Endothelial cell of umbilical vein (primary cell): ENCODE results near the gene RASGRF1. TPM values are rescaled to one million over a fixed set of nuclear protein-coding genes. Genes with fewer than 3 reads are reported as not detected.
A peak's percentile ranks its signal among the peaks of the same experiment; 100 is the strongest.

Source experiments
- BruUV-seq: library from RNA; stranded (reverse); fragments of 400-500 nt; replicated peaks from 2 replicates; lab custom pipeline; 2021; lab: Mats Ljungman, UMichigan
- CTCF ChIA-PET: fragments of 300-600, 350-600 bp; sonication (Branson Sonifier 250); formaldehyde crosslinking; loops from one replicate; lab custom pipeline; 2021; ENCODE audit warnings: antibody characterized with exemption, inconsistent platforms; lab: Charles Lee
- POLR2A ChIA-PET: fragments of 300-600, 350-600 bp; sonication (Branson Sonifier 250); formaldehyde crosslinking; loops from one replicate; lab custom pipeline; 2021; ENCODE audit warnings: antibody characterized with exemption, inconsistent platforms; lab: Charles Lee
- DNase-seq: peaks from one replicate; pipeline ENCODE4 v3.0.0-alpha.2; 2011; ENCODE audit warnings: low read depth, low spot score
- FAIRE-seq: peaks from 2 replicates; lab custom pipeline; 2011; peaks lifted over from hg19 to GRCh38; lab: Jason Lieb, UNC
- H2AFZ ChIP-seq: 2 replicates; pipeline ENCODE4 v1.6.0; 2012; ENCODE audit warnings: low read depth, low read length, control low read depth, inconsistent platforms
- H3K27ac ChIP-seq: 2 replicates; pipeline ENCODE4 v1.5.1; 2011; ENCODE audit warnings: low read depth, mild to moderate bottlenecking, control low read depth, low read length, moderate library complexity; ENCODE audit not compliant: insufficient read depth
- H3K27me3 ChIP-seq, 2 experiments: 2 replicates each; pipeline versions ENCODE4 v1.6.0 to v1.6.1; 2011; ENCODE audit warnings: low read length in 2 of 2, mixed read lengths in 1 of 2; ENCODE audit not compliant: control insufficient read depth in 2 of 2, insufficient read depth in 2 of 2
- H3K36me3 ChIP-seq, 2 experiments: 2 replicates in 1 of 2; 3 replicates in 1 of 2; pipeline ENCODE4 v1.5.1; 2011; ENCODE audit warnings: low read length in 2 of 2, mild to moderate bottlenecking in 1 of 2, moderate library complexity in 1 of 2; ENCODE audit not compliant: control insufficient read depth in 2 of 2, insufficient read depth in 2 of 2; ENCODE audit errors: extremely low read depth in 1 of 2
- H3K4me1 ChIP-seq: 3 replicates; pipeline ENCODE4 v1.5.1; 2011; ENCODE audit warnings: mild to moderate bottlenecking, low read length; ENCODE audit not compliant: control insufficient read depth, insufficient read depth; ENCODE audit errors: extremely low read depth
- H3K4me2 ChIP-seq: 2 replicates; pipeline ENCODE4 v1.6.1; 2011; ENCODE audit warnings: low read length, control low read depth, mixed read lengths; ENCODE audit not compliant: insufficient read depth
- H3K4me3 ChIP-seq, 3 experiments: fragments of 200-600 bp in 1 of 3; sonication (generic), shearing (Covaris generic) in 1 of 3; replicated peaks in 1 of 3; 2 replicates each; pipeline ENCODE4 v1.5.1; 2011 to 2016; ENCODE audit warnings: control low read depth in 3 of 3, low read length in 3 of 3, mild to moderate bottlenecking in 2 of 3, inconsistent platforms in 1 of 3, low read depth in 1 of 3, moderate library complexity in 1 of 3; ENCODE audit not compliant: insufficient read depth in 1 of 3
- H3K79me2 ChIP-seq: 2 replicates; pipeline ENCODE4 v1.6.0; 2012; ENCODE audit warnings: low read length, inconsistent platforms; ENCODE audit not compliant: control insufficient read depth, insufficient read depth
- H3K9ac ChIP-seq: replicated peaks from 2 replicates; pipeline ENCODE3; 2011; ENCODE audit warnings: low read length, control low read depth; ENCODE audit not compliant: insufficient read depth; ENCODE audit errors: extremely low read depth
- H3K9me1 ChIP-seq: replicated peaks from 3 replicates; pipeline ENCODE4 v1.6.0; 2011; ENCODE audit warnings: mild to moderate bottlenecking, low read length; ENCODE audit not compliant: control insufficient read depth, insufficient read depth; ENCODE audit errors: extremely low read depth
- H3K9me3 ChIP-seq: replicated peaks from 2 replicates; pipeline ENCODE4 v1.5.1; 2012; ENCODE audit warnings: low read length, inconsistent platforms; ENCODE audit not compliant: control insufficient read depth, insufficient read depth
- H4K20me1 ChIP-seq: replicated peaks from 2 replicates; pipeline ENCODE3; 2011; ENCODE audit warnings: mild to moderate bottlenecking, low read length; ENCODE audit not compliant: control insufficient read depth, insufficient read depth; ENCODE audit errors: extremely low read depth
- EZH2 ChIP-seq: IDR thresholded peaks from 2 replicates; pipeline ENCODE4 v1.6.1; 2012; ENCODE audit warnings: borderline replicate concordance, low read depth, mild to moderate bottlenecking, moderate library complexity, low read length, inconsistent platforms; ENCODE audit not compliant: severe bottlenecking
- FOS ChIP-seq: IDR thresholded peaks from 2 replicates; pipeline ENCODE4 v1.6.1; 2011; ENCODE audit warnings: mild to moderate bottlenecking, low read length, moderate library complexity, borderline replicate concordance; ENCODE audit not compliant: insufficient read depth
- GATA2 ChIP-seq: IDR thresholded peaks from 2 replicates; pipeline ENCODE4 v1.7.0; 2011; ENCODE audit warnings: low read depth, mild to moderate bottlenecking, moderate library complexity, mixed read lengths, low read length; ENCODE audit not compliant: insufficient read length, insufficient read depth
- JUN ChIP-seq: IDR thresholded peaks from 2 replicates; pipeline ENCODE4 v1.6.1; 2011; ENCODE audit warnings: borderline replicate concordance, low read depth; ENCODE audit not compliant: insufficient read length, insufficient read depth
- MYC ChIP-seq: IDR thresholded peaks from one replicate; pipeline ENCODE4 v1.6.1; 2011; ENCODE audit warnings: mild to moderate bottlenecking, low read depth, low read length
- POLR2A ChIP-seq: IDR thresholded peaks from 2 replicates; pipeline ENCODE4 v1.6.1; 2012; ENCODE audit warnings: low read depth, mild to moderate bottlenecking, control low read depth, low read length
- POLR2AphosphoS5 ChIP-seq: IDR thresholded peaks from 2 replicates; pipeline ENCODE4 v1.6.1; 2012; ENCODE audit warnings: low read depth, mild to moderate bottlenecking, control low read depth, low read length, moderate library complexity; ENCODE audit not compliant: insufficient read depth
- dilution Hi-C: fragments of 300-500 bp; cut with MboI; formaldehyde crosslinking; loops from one replicate; pipeline ENCODE4 v1.15.0; 2019; ENCODE audit warnings: low sequenced_read_pairs; ENCODE audit not compliant: extremely low pct_ligation_motif_present
- intact Hi-C: fragments of 100-400 bp; cut with micrococcal nuclease; formaldehyde crosslinking; loops from one replicate; pipeline ENCODE4 v1.10.0; 2022
- polyA plus RNA-seq, 4 experiments: library from polyadenylated mRNA; depleted of rRNA in 3 of 4; stranded (reverse) in 3 of 4; unstranded in 1 of 4; fragments of >200 nt; gene quantifications; 2 replicates each; pipeline versions ENCODE4 v1.2.1 to v1.2.3, GENCODE V29; 2011 to 2012; ENCODE audit warnings: missing spikeins in 1 of 4
- total RNA-seq: library from RNA; stranded (reverse); gene quantifications from 2 replicates; pipeline ENCODE4 v1.2.3, GENCODE V29; 2021
- TF ChIP-seq, protein P1 (sequence below), 2 donors: IDR thresholded peaks; 1 replicate in 1 of 2; 2 replicates in 1 of 2; pipeline ENCODE4 v1.5.1; 2011; ENCODE audit warnings: low read length in 2 of 2, mild to moderate bottlenecking in 2 of 2, moderate library complexity in 2 of 2, control low read depth in 1 of 2, inconsistent platforms in 1 of 2, low read depth in 1 of 2; ENCODE audit not compliant: insufficient read depth in 1 of 2; ENCODE audit errors: extremely low read depth in 1 of 2
- TF ChIP-seq, protein P2 (sequence below): IDR thresholded peaks from 2 replicates; pipeline ENCODE4 v1.6.1; 2011; ENCODE audit not compliant: insufficient read depth, insufficient read length

Gene RASGRF1
- total and polyA plus RNA-seq, 2 donors (not counting 3 experiments of a cell fraction or from before 2014, with no cell fraction given), result 0.04 TPM; not detected in 1

DNA sequence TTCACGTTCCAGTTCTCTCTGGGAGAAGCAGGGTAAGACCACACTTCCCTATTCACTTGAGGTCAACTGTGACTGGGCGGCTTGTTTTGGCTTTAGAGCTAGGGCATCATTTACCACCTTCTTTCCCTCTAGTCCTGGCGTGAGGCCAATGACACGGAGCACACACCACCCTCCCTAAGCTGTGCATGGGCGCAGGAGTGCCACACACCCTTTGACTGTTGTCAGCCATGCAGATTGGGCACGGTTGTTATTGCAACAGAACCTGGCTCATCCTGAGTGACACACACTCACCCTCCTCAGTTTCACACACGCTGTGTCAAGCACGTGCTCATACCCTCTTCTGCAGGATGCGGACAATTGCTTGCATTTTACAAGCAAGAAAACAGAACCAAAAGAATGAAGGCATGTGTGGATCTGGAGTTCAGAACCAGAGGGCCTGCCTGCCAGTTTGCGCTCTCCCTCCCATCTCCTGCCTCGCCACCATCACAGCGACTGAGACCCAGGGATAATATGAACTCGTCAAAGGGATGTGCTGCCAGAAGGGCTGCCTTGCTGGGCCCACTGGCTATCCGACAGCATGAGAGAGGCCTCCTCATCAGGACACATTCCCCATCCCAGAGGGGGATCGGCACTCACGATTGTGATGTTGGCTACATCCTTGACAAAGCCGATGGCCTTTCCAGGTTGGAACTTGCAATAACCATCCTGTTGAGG is 163.3 kb downstream of the RASGRF1 start:
- no peak overlapping the region for H3K9ac ChIP-seq
- no peak for DNase-seq
- H3K4me1 ChIP-seq, result no peaks in the 10 kb centered on the region
- no peaks in the 10 kb centered on the region for H3K79me2 ChIP-seq
- H3K9me1 ChIP-seq, result no peaks in the 10 kb centered on the region
- ChIA-PET CTCF (interaction anchor here (2.1 to 2.2 kb wide), 2 partner anchors 52 to 80 kb away, joined by 7 to 8 read pairs; no protein-coding TSS in a partner anchor), POLR2A (no interaction called here)
- no peak overlapping the region for H3K4me2 ChIP-seq
- no peaks in the 10 kb centered on the region for H3K9me3 ChIP-seq
- no peak overlapping the region for H3K27ac ChIP-seq
- H3K27me3 ChIP-seq, result no peaks in the 10 kb centered on the region
- FAIRE-seq, result no peak
- intact Hi-C loops, result no loop called here
- TSS peak; percentile 13 for BruUV-seq
- H4K20me1 ChIP-seq, result no peaks in the 10 kb centered on the region
- dilution Hi-C loops, result no loop called here
- H3K36me3 ChIP-seq, result peaks cover 0 to 12% of the 10 kb centered on the region in 2 experiments
- H2AFZ ChIP-seq, result no peak overlapping the region
- TF ChIP-seq POLR2A (no peak), EZH2 (no peak), JUN (no peak), GATA2 (no peak), MYC (no peak), FOS (no peak), POLR2AphosphoS5 (no peak)
- TF ChIP-seq, protein P1, sequence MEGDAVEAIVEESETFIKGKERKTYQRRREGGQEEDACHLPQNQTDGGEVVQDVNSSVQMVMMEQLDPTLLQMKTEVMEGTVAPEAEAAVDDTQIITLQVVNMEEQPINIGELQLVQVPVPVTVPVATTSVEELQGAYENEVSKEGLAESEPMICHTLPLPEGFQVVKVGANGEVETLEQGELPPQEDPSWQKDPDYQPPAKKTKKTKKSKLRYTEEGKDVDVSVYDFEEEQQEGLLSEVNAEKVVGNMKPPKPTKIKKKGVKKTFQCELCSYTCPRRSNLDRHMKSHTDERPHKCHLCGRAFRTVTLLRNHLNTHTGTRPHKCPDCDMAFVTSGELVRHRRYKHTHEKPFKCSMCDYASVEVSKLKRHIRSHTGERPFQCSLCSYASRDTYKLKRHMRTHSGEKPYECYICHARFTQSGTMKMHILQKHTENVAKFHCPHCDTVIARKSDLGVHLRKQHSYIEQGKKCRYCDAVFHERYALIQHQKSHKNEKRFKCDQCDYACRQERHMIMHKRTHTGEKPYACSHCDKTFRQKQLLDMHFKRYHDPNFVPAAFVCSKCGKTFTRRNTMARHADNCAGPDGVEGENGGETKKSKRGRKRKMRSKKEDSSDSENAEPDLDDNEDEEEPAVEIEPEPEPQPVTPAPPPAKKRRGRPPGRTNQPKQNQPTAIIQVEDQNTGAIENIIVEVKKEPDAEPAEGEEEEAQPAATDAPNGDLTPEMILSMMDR (IDR thresholded peaks at IDR 0.05; ENCODE audit: extremely low read depth in 1 of 2, insufficient read depth in 1 of 2, low read depth in 1 of 2, low read length in 2 of 2), result no peak
- TF ChIP-seq, protein P2, sequence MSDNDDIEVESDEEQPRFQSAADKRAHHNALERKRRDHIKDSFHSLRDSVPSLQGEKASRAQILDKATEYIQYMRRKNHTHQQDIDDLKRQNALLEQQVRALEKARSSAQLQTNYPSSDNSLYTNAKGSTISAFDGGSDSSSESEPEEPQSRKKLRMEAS, result no peak
- no peak overlapping the region for H3K4me3 ChIP-seq
